Measurements from ENCODE around the gene CHRNA4. TPM values are rescaled to one million over a fixed set of nuclear protein-coding genes. Genes with fewer than 3 reads are reported as not detected.
"Not testable (repeated sequence)": the region's sequence is repeated elsewhere in the genome, so short reads cannot be mapped to it uniquely, and the experiment has no call there.

CHRNA4 gene
- total RNA-seq, 2 experiments from 2014 or later, result not detected

DNA sequence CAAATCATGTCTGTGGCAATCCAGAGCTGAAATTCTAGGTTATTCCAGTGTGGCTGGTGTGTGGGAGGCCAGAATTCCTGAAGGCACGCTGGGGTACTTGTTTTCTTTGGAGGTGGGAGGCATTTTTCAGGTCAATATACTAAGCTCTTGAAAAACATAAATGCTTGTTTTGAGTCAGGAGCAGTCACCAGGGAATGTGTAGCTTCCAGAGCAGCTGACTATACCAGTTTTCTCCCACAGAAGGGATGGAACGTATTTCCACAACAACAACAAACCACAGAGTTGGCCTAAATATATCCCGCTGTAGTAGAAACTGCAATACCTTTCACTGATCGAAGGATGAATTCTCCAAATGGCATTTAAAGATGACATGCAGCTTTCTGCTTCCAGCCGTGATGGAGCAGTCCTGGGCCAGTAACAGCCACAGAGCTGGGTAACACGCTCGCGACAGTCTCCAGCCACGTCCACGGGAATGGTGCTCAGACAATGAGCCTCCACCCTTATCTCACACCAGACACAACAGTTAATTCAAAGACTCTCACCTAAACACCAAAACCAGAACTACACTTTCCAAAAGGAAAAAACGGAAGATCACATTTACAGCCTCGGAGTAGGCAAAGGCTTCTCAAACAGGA, 23.2 kb downstream of the CHRNA4 start:
- no peaks in the 10 kb centered on the region for H3K4me1 Mint-ChIP-seq (ENCODE audit: low read depth)
- Histone ChIP-seq H3K4me3 (ENCODE audit: low read length) (no peak overlapping the region), H3K27ac (ENCODE audit: low read depth in 1 of 2, low read length in 2 of 2) (no peak overlapping the region), H3K36me3 (ENCODE audit: insufficient read depth, low read length) (no peaks in the 10 kb centered on the region), H3K9me3 (ENCODE audit: control insufficient read depth in 1 of 2, insufficient read depth in 1 of 2, low read length in 2 of 2) (peaks cover 0 to 16% of the 10 kb centered on the region in 2 experiments), H3K4me1 (ENCODE audit: insufficient read depth, low read length) (no peaks in the 10 kb centered on the region), H3K27me3 (ENCODE audit: control insufficient read depth in 1 of 2, insufficient read depth in 2 of 2, low read length in 2 of 2) (peaks cover 5 to 6% of the 10 kb centered on the region in 2 experiments)
- no peak overlapping the region for H3K4me3 Mint-ChIP-seq
- no peaks in the 10 kb centered on the region for H3K9me3 Mint-ChIP-seq
- TF ChIP-seq, protein P1, sequence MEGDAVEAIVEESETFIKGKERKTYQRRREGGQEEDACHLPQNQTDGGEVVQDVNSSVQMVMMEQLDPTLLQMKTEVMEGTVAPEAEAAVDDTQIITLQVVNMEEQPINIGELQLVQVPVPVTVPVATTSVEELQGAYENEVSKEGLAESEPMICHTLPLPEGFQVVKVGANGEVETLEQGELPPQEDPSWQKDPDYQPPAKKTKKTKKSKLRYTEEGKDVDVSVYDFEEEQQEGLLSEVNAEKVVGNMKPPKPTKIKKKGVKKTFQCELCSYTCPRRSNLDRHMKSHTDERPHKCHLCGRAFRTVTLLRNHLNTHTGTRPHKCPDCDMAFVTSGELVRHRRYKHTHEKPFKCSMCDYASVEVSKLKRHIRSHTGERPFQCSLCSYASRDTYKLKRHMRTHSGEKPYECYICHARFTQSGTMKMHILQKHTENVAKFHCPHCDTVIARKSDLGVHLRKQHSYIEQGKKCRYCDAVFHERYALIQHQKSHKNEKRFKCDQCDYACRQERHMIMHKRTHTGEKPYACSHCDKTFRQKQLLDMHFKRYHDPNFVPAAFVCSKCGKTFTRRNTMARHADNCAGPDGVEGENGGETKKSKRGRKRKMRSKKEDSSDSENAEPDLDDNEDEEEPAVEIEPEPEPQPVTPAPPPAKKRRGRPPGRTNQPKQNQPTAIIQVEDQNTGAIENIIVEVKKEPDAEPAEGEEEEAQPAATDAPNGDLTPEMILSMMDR (IDR thresholded peaks at IDR 0.05), result no peak
- H3K27ac Mint-ChIP-seq, result no peak overlapping the region
- H3K36me3 Mint-ChIP-seq (ENCODE audit: low read depth), result no peaks in the 10 kb centered on the region
- H3K27me3 Mint-ChIP-seq, result peaks cover 48% of the 10 kb centered on the region
- POLR2A ChIA-PET, result no interaction called here
- intact Hi-C loops (cut with DNase I, micrococcal nuclease), result no loop called here
- DNase-seq (no peak), ATAC-seq (ENCODE audit: poor library complexity) (no peak)
- CTCF ChIA-PET, result no interaction called here

DNA sequence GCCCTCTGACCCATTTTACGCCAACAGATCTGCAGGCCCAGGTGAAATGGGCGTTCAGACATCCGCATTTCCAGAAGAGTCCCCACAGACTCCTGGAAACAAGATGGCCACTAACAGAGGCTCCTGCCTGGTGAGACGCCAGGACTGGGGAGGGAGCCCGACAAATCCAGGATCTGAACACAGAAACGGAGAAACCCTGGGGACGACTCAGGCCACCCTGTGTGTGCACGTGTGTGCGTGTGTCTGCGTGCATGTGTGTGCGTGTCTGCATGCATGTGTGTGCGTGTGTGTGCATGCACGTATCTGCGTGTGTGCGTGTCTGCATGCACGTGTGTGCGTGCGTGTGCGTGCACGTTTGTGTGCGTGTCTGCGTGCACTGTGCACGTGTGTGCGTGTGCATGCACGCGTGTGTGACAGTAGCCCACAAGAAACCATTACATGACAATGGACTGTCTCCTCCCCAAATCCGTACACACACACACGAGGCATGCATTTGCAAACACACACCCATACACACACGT, 24.9 kb downstream of the CHRNA4 start:
- ATAC-seq (ENCODE audit: poor library complexity) (no peak), DNase-seq (no peak)
- Histone ChIP-seq H3K4me3 (ENCODE audit: low read length) (no peak overlapping the region), H3K36me3 (ENCODE audit: insufficient read depth, low read length) (no peaks in the 10 kb centered on the region), H3K9me3 (ENCODE audit: control insufficient read depth in 1 of 2, insufficient read depth in 1 of 2, low read length in 2 of 2) (peaks cover 6 to 32% of the 10 kb centered on the region in 2 experiments), H3K27me3 (ENCODE audit: control insufficient read depth in 1 of 2, insufficient read depth in 2 of 2, low read length in 2 of 2) (peaks cover 5 to 6% of the 10 kb centered on the region in 2 experiments), H3K27ac (ENCODE audit: low read depth in 1 of 2, low read length in 2 of 2) (no peak overlapping the region), H3K4me1 (ENCODE audit: insufficient read depth, low read length) (no peaks in the 10 kb centered on the region)
- Mint-ChIP-seq H3K27me3 (peaks cover 44% of the 10 kb centered on the region), H3K4me1 (ENCODE audit: low read depth) (no peaks in the 10 kb centered on the region), H3K36me3 (ENCODE audit: low read depth) (no peaks in the 10 kb centered on the region), H3K27ac (no peak overlapping the region), H3K9me3 (peaks cover 8% of the 10 kb centered on the region), H3K4me3 (no peak overlapping the region)
- ChIA-PET POLR2A (no interaction called here), CTCF (no interaction called here)
- intact Hi-C loops (cut with DNase I, micrococcal nuclease), result no loop called here
- TF ChIP-seq, protein P1 (IDR thresholded peaks at IDR 0.05), result no peak

DNA sequence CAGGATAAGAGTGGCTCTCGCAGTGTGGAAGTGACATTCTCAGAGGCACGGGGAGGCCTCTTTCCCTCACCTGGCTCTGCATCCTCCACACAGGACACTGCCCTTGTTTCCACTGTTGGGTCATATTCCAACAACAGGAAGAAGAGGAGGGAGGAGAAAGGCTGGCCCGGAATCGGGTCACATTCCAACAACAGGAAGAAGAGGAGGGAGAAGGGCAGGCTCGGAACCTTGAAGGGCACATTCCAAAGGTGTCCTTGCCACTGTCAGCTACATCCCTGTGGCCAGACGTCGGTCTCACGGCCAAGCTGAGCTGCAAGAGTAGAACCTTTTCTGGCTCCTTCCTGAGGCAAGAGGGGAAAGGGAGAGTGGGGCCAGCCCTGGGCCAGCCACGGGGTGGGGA, 25.4 kb downstream of the CHRNA4 start:
- Histone ChIP-seq H3K36me3 (ENCODE audit: insufficient read depth, low read length) (no peaks in the 10 kb centered on the region), H3K4me1 (ENCODE audit: insufficient read depth, low read length) (no peaks in the 10 kb centered on the region), H3K27me3 (ENCODE audit: control insufficient read depth in 1 of 2, insufficient read depth in 2 of 2, low read length in 2 of 2) (peaks cover 5 to 6% of the 10 kb centered on the region in 2 experiments), H3K9me3 (ENCODE audit: control insufficient read depth in 1 of 2, insufficient read depth in 1 of 2, low read length in 2 of 2) (peaks cover 8 to 38% of the 10 kb centered on the region in 2 experiments), H3K4me3 (ENCODE audit: low read length) (no peak overlapping the region), H3K27ac (ENCODE audit: low read depth in 1 of 2, low read length in 2 of 2) (no peak overlapping the region)
- TF ChIP-seq, protein P1 (IDR thresholded peaks at IDR 0.05), result no peak
- Mint-ChIP-seq H3K4me1 (ENCODE audit: low read depth) (no peaks in the 10 kb centered on the region), H3K27me3 (peaks cover 39% of the 10 kb centered on the region), H3K36me3 (ENCODE audit: low read depth) (no peaks in the 10 kb centered on the region), H3K9me3 (peaks cover 8% of the 10 kb centered on the region), H3K27ac (no peak overlapping the region), H3K4me3 (no peak overlapping the region)
- ChIA-PET POLR2A (no interaction called here), CTCF (no interaction called here)
- no peak for ATAC-seq (ENCODE audit: poor library complexity)
- intact Hi-C loops (cut with DNase I, micrococcal nuclease), result no loop called here
- no peak for DNase-seq

DNA sequence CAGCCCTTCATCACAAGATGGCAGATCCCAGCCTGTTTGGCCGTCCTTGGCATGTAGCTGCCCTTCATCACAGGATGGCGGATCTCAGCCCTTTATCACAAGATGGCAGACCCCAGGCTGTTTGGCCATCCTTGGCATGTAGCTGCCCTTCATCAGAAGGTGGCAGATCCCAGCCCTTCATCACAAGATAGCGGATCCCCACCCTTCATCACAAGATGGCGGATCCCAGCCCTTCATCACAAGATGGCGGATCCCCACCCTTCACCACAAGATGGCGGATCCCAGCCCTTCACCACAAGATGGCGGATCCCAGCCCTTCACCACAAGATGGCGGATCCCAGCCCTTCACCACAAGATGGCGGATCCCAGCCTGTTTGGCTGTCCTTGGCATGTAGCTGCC, 26.1 kb downstream of the CHRNA4 start:
- H3K27me3 ChIP-seq (ENCODE audit: control insufficient read depth in 1 of 2, insufficient read depth in 2 of 2, low read length in 2 of 2); H3K27ac ChIP-seq (ENCODE audit: low read depth in 1 of 2, low read length in 2 of 2); H3K9me3 Mint-ChIP-seq; H3K4me3 Mint-ChIP-seq; CTCF ChIA-PET; H3K36me3 Mint-ChIP-seq (ENCODE audit: low read depth); H3K36me3 ChIP-seq (ENCODE audit: insufficient read depth, low read length); intact Hi-C loops (cut with DNase I, micrococcal nuclease); ATAC-seq (ENCODE audit: poor library complexity); H3K4me1 Mint-ChIP-seq (ENCODE audit: low read depth); DNase-seq; H3K4me1 ChIP-seq (ENCODE audit: insufficient read depth, low read length); POLR2A ChIA-PET; H3K4me3 ChIP-seq (ENCODE audit: low read length); H3K27ac Mint-ChIP-seq: not testable (repeated sequence)
- peaks cover 38% of the 10 kb centered on the region for H3K27me3 Mint-ChIP-seq
- H3K9me3 ChIP-seq (ENCODE audit: control insufficient read depth in 1 of 2, insufficient read depth in 1 of 2, low read length in 2 of 2), result peaks cover 8 to 45% of the 10 kb centered on the region in 2 experiments
